Caco-2 (cell line): ENCODE data around the gene MLPH. TPM values are rescaled to one million over a fixed set of nuclear protein-coding genes. Genes with fewer than 3 reads are reported as not detected.

Source experiments
- BruUV-seq: library from RNA; stranded (reverse); fragments of 400-500 nt; replicated peaks from 2 replicates; lab custom pipeline; 2021; lab: Mats Ljungman, UMichigan
- CTCF ChIA-PET: fragments of 300-600 bp; sonication (Branson Sonifier 250); formaldehyde crosslinking; loops from one replicate; lab custom pipeline; 2022; ENCODE audit warnings: antibody characterized with exemption; lab: Charles Lee
- POLR2A ChIA-PET: fragments of 300-600 bp; sonication (Branson Sonifier 250); formaldehyde crosslinking; loops from one replicate; lab custom pipeline; 2022; ENCODE audit warnings: antibody characterized with exemption; lab: Charles Lee
- DNase-seq, 2 experiments: peaks; one replicate each; pipeline versions ENCODE4 v3.0.0 to v3.0.0-alpha.2; 2020 to 2022
- H3K27me3 ChIP-seq: replicated peaks from 2 replicates; pipeline ENCODE4 v1.6.0; 2011; ENCODE audit warnings: low read length; ENCODE audit not compliant: control insufficient read depth, insufficient read depth
- H3K36me3 ChIP-seq: 2 replicates; pipeline ENCODE4 v1.5.1; 2011; ENCODE audit warnings: low read length; ENCODE audit not compliant: control insufficient read depth, insufficient read depth
- H3K4me1 ChIP-seq: fragments of 250-450 bp; sonication (Bioruptor Pico); 2 replicates; pipeline ENCODE4 v1.5.1; 2020; ENCODE audit warnings: mild to moderate bottlenecking
- H3K4me3 ChIP-seq: 2 replicates; pipeline ENCODE4 v1.5.1; 2011; ENCODE audit warnings: low read depth, mild to moderate bottlenecking, control low read depth, low read length
- H3K9me3 ChIP-seq: fragments of 250-450 bp; sonication (Bioruptor Pico); 2 replicates; pipeline ENCODE4 v1.5.1; 2020; ENCODE audit warnings: mild to moderate bottlenecking, moderate library complexity
- H3K27ac Mint-ChIP-seq: one replicate; pipeline ENCODE4 v1.8.0; 2022; ENCODE audit warnings: mixed read lengths; ENCODE audit not compliant: unreplicated experiment
- H3K27me3 Mint-ChIP-seq: one replicate; pipeline ENCODE4 v1.8.0; 2022; ENCODE audit warnings: mixed read lengths; ENCODE audit not compliant: insufficient read depth, unreplicated experiment
- H3K36me3 Mint-ChIP-seq: one replicate; pipeline ENCODE4 v1.8.0; 2022; ENCODE audit warnings: mild to moderate bottlenecking, mixed read lengths; ENCODE audit not compliant: insufficient read depth, unreplicated experiment
- H3K4me1 Mint-ChIP-seq: one replicate; pipeline ENCODE4 v1.8.0; 2022; ENCODE audit warnings: low read depth, mixed read lengths; ENCODE audit not compliant: unreplicated experiment
- H3K4me3 Mint-ChIP-seq: one replicate; pipeline ENCODE4 v1.8.0; 2022; ENCODE audit warnings: mild to moderate bottlenecking, moderate library complexity, mixed read lengths; ENCODE audit not compliant: unreplicated experiment
- H3K9me3 Mint-ChIP-seq: one replicate; pipeline ENCODE4 v1.8.0; 2022; ENCODE audit warnings: mixed read lengths; ENCODE audit not compliant: unreplicated experiment
- intact Hi-C: fragments of 100-400 bp; cut with micrococcal nuclease; formaldehyde crosslinking; loops from one replicate; pipeline ENCODE4 v1.10.0; 2022; ENCODE audit not compliant: unreplicated experiment
- total RNA-seq: library from RNA; stranded (reverse); gene quantifications from 2 replicates; pipeline ENCODE4 v1.2.3, GENCODE V29; 2022
- TF ChIP-seq, protein P1 (sequence below), 2 experiments: fragments of 200-600 bp in 1 of 2; IDR thresholded peaks; 1 replicate in 1 of 2; 2 replicates in 1 of 2; pipeline versions ENCODE4 v1.5.1 to v1.8.0; 2011 to 2022; ENCODE audit warnings: antibody characterized with exemption in 1 of 2, control low read depth in 1 of 2, inconsistent platforms in 1 of 2, low read depth in 1 of 2, low read length in 1 of 2, mild to moderate bottlenecking in 1 of 2, moderate library complexity in 1 of 2; ENCODE audit not compliant: insufficient read depth in 1 of 2, severe bottlenecking in 1 of 2, unreplicated experiment in 1 of 2

The MLPH gene
- total RNA-seq, 1 experiment from 2014 or later: not detected

DNA sequence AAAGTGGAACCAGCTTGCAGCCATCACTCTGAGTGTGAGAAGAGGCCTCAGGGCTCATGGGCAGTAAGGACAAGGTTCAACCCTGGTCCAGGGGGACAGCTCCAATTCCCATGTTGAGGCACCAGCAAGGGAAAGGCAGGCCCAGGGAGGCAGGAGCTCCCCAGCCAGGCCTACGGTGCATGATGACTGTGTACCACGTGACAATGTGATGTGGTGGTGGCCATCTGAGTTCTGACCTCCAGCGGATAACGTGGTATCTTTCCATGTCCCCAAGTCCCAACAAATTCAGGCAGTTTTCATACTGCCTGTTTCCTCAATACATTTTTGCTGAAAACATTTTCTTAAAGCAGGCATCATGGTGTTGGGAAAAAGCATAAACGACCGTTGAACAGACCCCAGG is 36.9 kb upstream of the MLPH start:
- Mint-ChIP-seq H3K9me3 (no peaks in the 10 kb centered on the region), H3K36me3 (peaks cover 6% of the 10 kb centered on the region), H3K27ac (no peak overlapping the region), H3K27me3 (peaks cover 8% of the 10 kb centered on the region), H3K4me3 (no peak overlapping the region), H3K4me1 (no peaks in the 10 kb centered on the region)
- Histone ChIP-seq H3K27me3 (no peaks in the 10 kb centered on the region), H3K36me3 (no peaks in the 10 kb centered on the region), H3K9me3 (no peaks in the 10 kb centered on the region), H3K4me1 (no peaks in the 10 kb centered on the region), H3K4me3 (no peak overlapping the region)
- POLR2A ChIA-PET: no interaction called here
- DNase-seq: no peak
- BruUV-seq: no TSS peak
- intact Hi-C loops: no loop called here
- TF ChIP-seq, protein P1, sequence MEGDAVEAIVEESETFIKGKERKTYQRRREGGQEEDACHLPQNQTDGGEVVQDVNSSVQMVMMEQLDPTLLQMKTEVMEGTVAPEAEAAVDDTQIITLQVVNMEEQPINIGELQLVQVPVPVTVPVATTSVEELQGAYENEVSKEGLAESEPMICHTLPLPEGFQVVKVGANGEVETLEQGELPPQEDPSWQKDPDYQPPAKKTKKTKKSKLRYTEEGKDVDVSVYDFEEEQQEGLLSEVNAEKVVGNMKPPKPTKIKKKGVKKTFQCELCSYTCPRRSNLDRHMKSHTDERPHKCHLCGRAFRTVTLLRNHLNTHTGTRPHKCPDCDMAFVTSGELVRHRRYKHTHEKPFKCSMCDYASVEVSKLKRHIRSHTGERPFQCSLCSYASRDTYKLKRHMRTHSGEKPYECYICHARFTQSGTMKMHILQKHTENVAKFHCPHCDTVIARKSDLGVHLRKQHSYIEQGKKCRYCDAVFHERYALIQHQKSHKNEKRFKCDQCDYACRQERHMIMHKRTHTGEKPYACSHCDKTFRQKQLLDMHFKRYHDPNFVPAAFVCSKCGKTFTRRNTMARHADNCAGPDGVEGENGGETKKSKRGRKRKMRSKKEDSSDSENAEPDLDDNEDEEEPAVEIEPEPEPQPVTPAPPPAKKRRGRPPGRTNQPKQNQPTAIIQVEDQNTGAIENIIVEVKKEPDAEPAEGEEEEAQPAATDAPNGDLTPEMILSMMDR (IDR thresholded peaks at IDR 0.05; ENCODE audit: insufficient read depth in 1 of 2, low read depth in 1 of 2, low read length in 1 of 2, severe bottlenecking in 1 of 2, unreplicated experiment in 1 of 2): no peak
- CTCF ChIA-PET: no interaction called here

DNA sequence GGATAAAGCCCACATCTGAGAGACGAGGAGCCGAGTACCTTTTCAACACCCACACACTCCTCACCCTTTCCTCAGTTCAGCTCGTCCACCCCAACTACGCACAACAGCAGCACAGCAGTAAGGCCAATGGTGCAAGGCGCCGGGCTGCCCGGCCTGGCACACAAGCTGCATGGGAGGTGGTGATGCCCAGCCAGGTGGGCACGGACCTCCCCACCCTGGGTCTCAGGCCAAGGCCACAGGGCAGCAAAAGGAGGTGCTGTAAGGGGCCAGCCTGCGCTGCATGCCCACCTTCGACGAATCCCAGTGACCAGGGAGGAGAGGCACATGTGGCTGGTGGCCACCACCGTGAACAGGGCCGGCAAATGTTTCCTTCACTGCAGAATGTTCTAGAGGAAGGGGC is 36.5 kb upstream of the MLPH start:
- Mint-ChIP-seq H3K4me3 (no peak overlapping the region), H3K27me3 (peaks cover 8% of the 10 kb centered on the region), H3K4me1 (no peaks in the 10 kb centered on the region), H3K27ac (no peak overlapping the region), H3K9me3 (no peaks in the 10 kb centered on the region), H3K36me3 (peaks cover 6% of the 10 kb centered on the region)
- DNase-seq: no peak
- TF ChIP-seq, protein P1 (IDR thresholded peaks at IDR 0.05; ENCODE audit: insufficient read depth in 1 of 2, low read depth in 1 of 2, low read length in 1 of 2, severe bottlenecking in 1 of 2, unreplicated experiment in 1 of 2): no peak
- H3K36me3 ChIP-seq: no peaks in the 10 kb centered on the region
- no TSS peak for BruUV-seq
- ChIA-PET CTCF (no interaction called here), POLR2A (no interaction called here)
- no peaks in the 10 kb centered on the region for H3K27me3 ChIP-seq
- intact Hi-C loops: no loop called here
- H3K4me1 ChIP-seq: no peaks in the 10 kb centered on the region
- H3K4me3 ChIP-seq: no peak overlapping the region
- no peaks in the 10 kb centered on the region for H3K9me3 ChIP-seq

DNA sequence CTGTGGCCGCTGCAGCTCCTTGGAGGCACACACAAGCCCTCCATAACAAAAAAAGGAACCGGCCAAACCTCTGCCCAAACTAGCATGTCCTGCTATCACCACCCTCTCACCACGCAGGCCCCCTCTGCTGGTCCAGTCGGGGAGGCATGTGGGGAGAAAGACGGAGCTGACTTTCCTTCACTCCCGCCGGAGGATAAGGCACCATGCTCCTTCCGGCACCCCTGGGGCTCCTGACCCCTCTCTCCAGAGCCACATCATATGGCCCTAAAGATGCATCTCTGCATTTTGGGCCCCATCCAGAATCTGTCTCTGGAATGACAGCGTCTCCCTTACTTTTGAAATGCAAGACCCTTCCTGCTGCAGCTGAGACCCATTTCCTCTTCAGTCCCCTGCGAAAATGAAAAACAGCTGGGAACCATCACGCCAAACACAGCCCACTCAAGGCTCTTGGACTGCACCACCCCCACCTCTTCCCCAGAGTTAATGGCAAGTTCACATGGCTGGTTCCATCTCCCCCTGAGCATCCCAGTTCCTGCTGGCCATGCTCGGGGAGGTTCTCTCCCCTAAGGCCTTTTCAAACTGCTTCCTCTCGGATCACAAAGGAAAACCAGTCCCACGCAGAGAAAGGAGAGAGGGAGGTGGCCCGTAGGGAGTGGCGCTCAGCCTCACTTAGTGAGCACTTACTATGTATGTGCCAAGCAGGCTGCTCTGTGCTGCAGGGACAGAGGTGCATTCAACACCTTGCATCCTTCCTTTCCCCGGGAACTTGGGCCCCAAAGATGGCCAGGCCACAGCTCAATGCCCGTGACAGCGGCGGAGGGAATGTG is 35.2 kb upstream of the MLPH start:
- no peaks in the 10 kb centered on the region for H3K36me3 ChIP-seq
- no peak overlapping the region for H3K4me3 Mint-ChIP-seq
- H3K4me1 ChIP-seq: no peaks in the 10 kb centered on the region
- no peak overlapping the region for H3K4me3 ChIP-seq
- no peaks in the 10 kb centered on the region for H3K27me3 ChIP-seq
- no peaks in the 10 kb centered on the region for H3K9me3 ChIP-seq
- H3K27me3 Mint-ChIP-seq: peaks cover 8% of the 10 kb centered on the region
- ChIA-PET POLR2A (no interaction called here), CTCF (no interaction called here)
- H3K4me1 Mint-ChIP-seq: no peaks in the 10 kb centered on the region
- H3K9me3 Mint-ChIP-seq: no peaks in the 10 kb centered on the region
- DNase-seq: no peak
- H3K36me3 Mint-ChIP-seq: peaks cover 6% of the 10 kb centered on the region
- TF ChIP-seq, protein P1 (IDR thresholded peaks at IDR 0.05; ENCODE audit: insufficient read depth in 1 of 2, low read depth in 1 of 2, low read length in 1 of 2, severe bottlenecking in 1 of 2, unreplicated experiment in 1 of 2): no peak
- no TSS peak for BruUV-seq
- intact Hi-C loops: no loop called here
- H3K27ac Mint-ChIP-seq: no peak overlapping the region
